Testis (tissue), 3 donors: Measurements from ENCODE around the gene SLC26A4. TPM values are rescaled to one million over a fixed set of nuclear protein-coding genes. Genes with fewer than 3 reads are reported as not detected.

Source experiments
- DNase-seq: peaks from one replicate; pipeline ENCODE4 v3.0.0-alpha.2; 2019
- H3K27ac ChIP-seq, 2 donors: fragments of 200-600 bp; sonication (generic); one replicate each; pipeline ENCODE4 v1.5.1; 2019
- H3K27me3 ChIP-seq: fragments of 200-600 bp; sonication (generic); one replicate; pipeline ENCODE4 v1.5.1; 2019
- H3K36me3 ChIP-seq: fragments of 200-600 bp; sonication (generic); one replicate; pipeline ENCODE4 v1.5.1; 2017; ENCODE audit warnings: low read depth; ENCODE audit errors: missing control alignments
- H3K4me1 ChIP-seq: fragments of 200-600 bp; sonication (generic); one replicate; pipeline ENCODE4 v1.5.1; 2019
- H3K4me3 ChIP-seq, 2 donors: fragments of 200-600 bp; sonication (generic); one replicate each; pipeline ENCODE4 v1.5.1; 2017 to 2019
- H3K9me3 ChIP-seq: fragments of 200-600 bp; sonication (generic); one replicate; pipeline ENCODE4 v1.5.1; 2017
- POLR2A ChIP-seq: fragments of 450-650 bp; IDR thresholded peaks from one replicate; pipeline ENCODE4 v1.6.1; 2017; ENCODE audit warnings: antibody characterized with exemption, mild to moderate bottlenecking, moderate library complexity
- WGBS, 2 donors: methylation state at CpG; one replicate each; pipeline ENCODE4 v1.1.5; 2018; 5-methylcytosine and 5-hydroxymethylcytosine counted together
- intact Hi-C: fragments of 100-400 bp; cut with DNase I; formaldehyde crosslinking; loops from one replicate; pipeline ENCODE4 v1.15.1; 2023; ENCODE audit warnings: low total_unique reads
- polyA plus RNA-seq: library from polyadenylated mRNA; stranded (reverse); fragments of 350-450 nt; fragmentation: Illumina TruSeq; extraction: RNeasy Lipid Tissue Mini Kit (QIAGEN cat#74804); gene quantifications from one replicate; pipeline ENCODE4 v1.2.3, GENCODE V29; 2014; ENCODE audit warnings: low read depth, low replicate concordance; ENCODE audit not compliant: insufficient read depth
- total RNA-seq, 2 donors: library from RNA; depleted of rRNA; stranded (reverse); fragments of >200 nt; gene quantifications; one replicate each; pipeline ENCODE4 v1.2.3, GENCODE V29; 2016
- TF ChIP-seq, protein P1 (sequence below), 3 experiments: fragments of 450-650 bp in 2 of 3; fragments of 200-600 bp in 1 of 3; sonication (generic) in 1 of 3; IDR thresholded peaks; one replicate each; pipeline ENCODE4 v1.5.1; 2016 to 2019; ENCODE audit warnings: antibody characterized with exemption in 3 of 3, mild to moderate bottlenecking in 2 of 3, moderate library complexity in 1 of 3

Gene SLC26A4
- total and polyA plus RNA-seq, 3 donors from 2014 or later = 0.43 to 1.7 (median 0.79) TPM

DNA sequence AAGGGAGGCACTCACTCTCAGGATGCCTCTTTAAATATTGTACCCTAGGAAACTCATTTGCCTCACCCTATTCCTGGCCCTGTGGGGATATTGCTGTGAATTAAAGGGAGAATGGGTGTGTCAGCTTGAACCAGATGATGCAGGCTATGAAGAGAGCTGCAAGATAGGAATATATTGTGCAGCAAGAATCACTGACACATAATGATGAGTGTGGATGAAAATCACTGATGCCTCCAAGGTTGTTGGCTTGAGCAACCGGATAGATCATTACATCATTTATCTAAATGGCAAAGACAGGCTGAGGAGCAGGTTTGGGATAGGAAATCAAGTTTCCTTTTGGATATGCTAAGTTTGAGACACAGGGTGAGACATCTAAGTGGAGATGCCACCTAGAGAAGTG, 6.2 kb downstream of the SLC26A4 start:
- no peaks in the 10 kb centered on the region for H3K9me3 ChIP-seq
- TF ChIP-seq, protein P1, sequence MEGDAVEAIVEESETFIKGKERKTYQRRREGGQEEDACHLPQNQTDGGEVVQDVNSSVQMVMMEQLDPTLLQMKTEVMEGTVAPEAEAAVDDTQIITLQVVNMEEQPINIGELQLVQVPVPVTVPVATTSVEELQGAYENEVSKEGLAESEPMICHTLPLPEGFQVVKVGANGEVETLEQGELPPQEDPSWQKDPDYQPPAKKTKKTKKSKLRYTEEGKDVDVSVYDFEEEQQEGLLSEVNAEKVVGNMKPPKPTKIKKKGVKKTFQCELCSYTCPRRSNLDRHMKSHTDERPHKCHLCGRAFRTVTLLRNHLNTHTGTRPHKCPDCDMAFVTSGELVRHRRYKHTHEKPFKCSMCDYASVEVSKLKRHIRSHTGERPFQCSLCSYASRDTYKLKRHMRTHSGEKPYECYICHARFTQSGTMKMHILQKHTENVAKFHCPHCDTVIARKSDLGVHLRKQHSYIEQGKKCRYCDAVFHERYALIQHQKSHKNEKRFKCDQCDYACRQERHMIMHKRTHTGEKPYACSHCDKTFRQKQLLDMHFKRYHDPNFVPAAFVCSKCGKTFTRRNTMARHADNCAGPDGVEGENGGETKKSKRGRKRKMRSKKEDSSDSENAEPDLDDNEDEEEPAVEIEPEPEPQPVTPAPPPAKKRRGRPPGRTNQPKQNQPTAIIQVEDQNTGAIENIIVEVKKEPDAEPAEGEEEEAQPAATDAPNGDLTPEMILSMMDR (IDR thresholded peaks at IDR 0.05) = no peak
- TF ChIP-seq POLR2A = no peak
- no peaks in the 10 kb centered on the region for H3K27me3 ChIP-seq
- H3K36me3 ChIP-seq = no peaks in the 10 kb centered on the region
- intact Hi-C loops = no loop called here
- DNase-seq = no peak
- 93 to 100% methylated on average over 1 of the region's 1 CpG for WGBS, 2 donors
- H3K27ac ChIP-seq = no peak overlapping the region
- H3K4me3 ChIP-seq = no peak overlapping the region
- H3K4me1 ChIP-seq = peaks cover 4% of the 10 kb centered on the region

- no peaks in the 10 kb centered on the region for H3K9me3 ChIP-seq
- no peaks in the 10 kb centered on the region for H3K27me3 ChIP-seq
- DNase-seq = no peak
- no peak overlapping the region for H3K27ac ChIP-seq
- H3K36me3 ChIP-seq = no peaks in the 10 kb centered on the region
- H3K4me1 ChIP-seq = peaks cover 4% of the 10 kb centered on the region
- TF ChIP-seq POLR2A = no peak
- TF ChIP-seq, protein P1 (IDR thresholded peaks at IDR 0.05) = no peak
- WGBS, 2 donors = 75 to 87% methylated on average over 3 of the region's 3 CpGs
- intact Hi-C loops = no loop called here
- no peak overlapping the region for H3K4me3 ChIP-seq
Measured at GRCh38 chr7:107667341-107667740, 6.7 kb downstream of the SLC26A4 start.

- no peak for DNase-seq
- intact Hi-C loops = no loop called here
- 88 to 95% methylated on average over 4 of the region's 4 CpGs for WGBS, 2 donors
- Histone ChIP-seq H3K27me3 (no peaks in the 10 kb centered on the region), H3K4me3 (no peak overlapping the region), H3K27ac (no peak overlapping the region), H3K4me1 (no peaks in the 10 kb centered on the region), H3K9me3 (no peaks in the 10 kb centered on the region), H3K36me3 (no peaks in the 10 kb centered on the region)
- TF ChIP-seq, protein P1 (IDR thresholded peaks at IDR 0.05) = no peak
- TF ChIP-seq POLR2A = no peak
Measured at GRCh38 chr7:107668296-107668695, 7.7 kb downstream of the SLC26A4 start.

DNA sequence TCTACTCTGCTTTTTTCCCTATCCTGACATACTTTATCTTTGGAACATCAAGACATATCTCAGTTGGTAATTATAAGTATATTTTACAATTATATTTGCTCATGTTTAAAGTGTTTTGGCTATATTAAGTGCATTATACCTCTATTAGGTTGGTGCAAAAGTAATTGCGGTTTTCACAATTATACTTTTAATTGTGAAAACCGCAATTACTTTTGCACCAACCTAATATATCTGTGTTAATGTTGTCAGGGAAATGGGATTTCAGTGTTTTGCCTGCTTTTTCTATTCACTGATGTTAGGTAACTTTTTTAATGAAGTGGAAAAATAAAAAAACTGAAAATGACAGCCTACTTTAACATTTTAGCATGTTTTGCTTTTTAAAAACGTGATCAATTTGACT, 11.6 kb downstream of the SLC26A4 start:
- no peak overlapping the region for H3K27ac ChIP-seq
- intact Hi-C loops = no loop called here
- no peak for DNase-seq
- TF ChIP-seq, protein P1 (IDR thresholded peaks at IDR 0.05) = no peak
- TF ChIP-seq POLR2A = no peak
- WGBS, 2 donors = 82 to 90% methylated on average over 3 of the region's 3 CpGs
- no peaks in the 10 kb centered on the region for H3K9me3 ChIP-seq
- H3K4me1 ChIP-seq = no peaks in the 10 kb centered on the region
- no peak overlapping the region for H3K4me3 ChIP-seq
- H3K27me3 ChIP-seq = no peaks in the 10 kb centered on the region
- no peaks in the 10 kb centered on the region for H3K36me3 ChIP-seq

DNA sequence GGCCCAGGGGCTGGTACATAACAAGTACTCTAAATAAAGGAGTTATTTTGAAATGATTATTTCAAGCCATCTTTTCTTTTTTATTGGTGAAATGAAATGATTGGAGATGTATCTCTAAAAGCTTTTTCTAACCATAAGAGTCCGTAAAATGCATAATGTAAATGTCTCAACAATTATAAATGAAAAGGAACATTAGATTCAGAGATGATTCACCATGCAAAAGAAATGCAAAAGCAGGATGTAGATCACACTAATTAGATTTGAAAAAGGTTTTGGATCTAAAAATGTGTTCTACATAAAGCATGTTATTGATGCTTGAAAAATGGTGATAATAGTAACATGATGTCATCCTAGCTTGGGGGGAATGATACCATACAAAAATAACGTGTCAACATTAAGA, 15.6 kb downstream of the SLC26A4 start:
- no peak for DNase-seq
- Histone ChIP-seq H3K27me3 (no peaks in the 10 kb centered on the region), H3K4me3 (no peak overlapping the region), H3K36me3 (no peaks in the 10 kb centered on the region), H3K9me3 (no peaks in the 10 kb centered on the region), H3K4me1 (no peaks in the 10 kb centered on the region), H3K27ac (no peak overlapping the region)
- no peak for TF ChIP-seq POLR2A
- TF ChIP-seq, protein P1 (IDR thresholded peaks at IDR 0.05) = no peak
- 71 to 75% methylated on average over 2 of the region's 2 CpGs for WGBS, 2 donors
- intact Hi-C loops = no loop called here
